B cell (primary cell): ENCODE measurements around the gene RBMS3. TPM values are rescaled to one million over a fixed set of nuclear protein-coding genes. Genes with fewer than 3 reads are reported as not detected.

Experiments used
- ATAC-seq: fragments of 200-7000 bp; cut with Tn5 transposase; one replicate; pipeline ENCODE4 v1.10.0; 2021; ENCODE audit warnings: low read depth, mild to moderate bottlenecking, moderate number of reproducible peaks, moderate library complexity
- CTCF ChIA-PET: fragments of 350-600 bp; sonication (Branson Sonifier 250); formaldehyde crosslinking; loops from one replicate; lab custom pipeline; 2021; ENCODE audit warnings: antibody characterized with exemption, inconsistent platforms; lab: Charles Lee
- POLR2A ChIA-PET: fragments of 350-600 bp; sonication (Branson Sonifier 250); formaldehyde crosslinking; loops from one replicate; lab custom pipeline; 2021; ENCODE audit warnings: antibody characterized with exemption; lab: Charles Lee
- DNase-seq: peaks from one replicate; pipeline ENCODE4 v3.0.0; 2013
- H2AFZ ChIP-seq: 2 replicates; pipeline ENCODE4 v1.6.1; 2012; ENCODE audit warnings: mild to moderate bottlenecking, low read depth, low read length; ENCODE audit not compliant: insufficient read depth, poor library complexity, severe bottlenecking
- H3K27ac ChIP-seq, 2 donors: 1 replicate in 1 of 2; 2 replicates in 1 of 2; pipeline ENCODE4 v1.5.1; 2012 to 2013; ENCODE audit warnings: low read length in 2 of 2, mild to moderate bottlenecking in 2 of 2, moderate library complexity in 1 of 2
- H3K27me3 ChIP-seq, 4 experiments: fragments of 200-600 bp in 1 of 4; sonication (generic) in 1 of 4; replicated peaks in 1 of 4; 1 replicate in 2 of 4; 2 replicates in 2 of 4; pipeline versions ENCODE4 v1.6.1 to v1.7.0; 2013 to 2016; ENCODE audit warnings: low read length in 3 of 4, mild to moderate bottlenecking in 2 of 4, mixed read lengths in 1 of 4, moderate library complexity in 1 of 4; ENCODE audit not compliant: insufficient read depth in 4 of 4, control insufficient read depth in 3 of 4; ENCODE audit errors: control extremely low read depth in 1 of 4
- H3K36me3 ChIP-seq, 2 experiments: replicated peaks in 1 of 2; 1 replicate in 1 of 2; 2 replicates in 1 of 2; pipeline versions ENCODE4 v1.6.1 to v1.7.1; 2013; ENCODE audit warnings: low read length in 1 of 2; ENCODE audit not compliant: insufficient read depth in 2 of 2, control insufficient read depth in 1 of 2; ENCODE audit errors: control extremely low read depth in 1 of 2, extremely low read depth in 1 of 2
- H3K4me1 ChIP-seq, 2 donors: fragments of 200-600 bp in 1 of 2; sonication (generic) in 1 of 2; 1 replicate in 1 of 2; 2 replicates in 1 of 2; pipeline versions ENCODE4 v1.5.1 to v1.6.1; 2013 to 2017; ENCODE audit warnings: low read length in 2 of 2; ENCODE audit not compliant: control insufficient read depth in 2 of 2, insufficient read depth in 2 of 2
- H3K4me2 ChIP-seq: replicated peaks from 2 replicates; pipeline ENCODE3; 2012; ENCODE audit warnings: mild to moderate bottlenecking, low read depth, low read length; ENCODE audit not compliant: poor library complexity, severe bottlenecking
- H3K4me3 ChIP-seq, 5 experiments: fragments of 200-600 bp in 1 of 5; sonication (generic) in 1 of 5; 1 replicate in 3 of 5; 2 replicates in 2 of 5; pipeline versions ENCODE4 v1.5.1 to v1.7.0; 2011 to 2016; ENCODE audit warnings: low read length in 4 of 5, mild to moderate bottlenecking in 4 of 5, low read depth in 2 of 5, control low read depth in 1 of 5, moderate library complexity in 1 of 5; ENCODE audit not compliant: insufficient read depth in 1 of 5; ENCODE audit errors: control extremely low read depth in 1 of 5, extremely low read depth in 1 of 5
- H3K79me2 ChIP-seq: fragments of 200-600 bp; sonication (generic); one replicate; pipeline ENCODE4 v1.6.0; 2016; ENCODE audit warnings: low read length; ENCODE audit not compliant: control insufficient read depth, insufficient read depth
- H3K9ac ChIP-seq: fragments of 200-600 bp; sonication (generic); 2 replicates; pipeline ENCODE4 v1.6.1; 2017; ENCODE audit warnings: mild to moderate bottlenecking, low read length, moderate library complexity
- H3K9me3 ChIP-seq, 3 donors: one replicate each; pipeline versions ENCODE4 v1.6.1 to v1.7.1; 2013; ENCODE audit warnings: low read length in 2 of 3; ENCODE audit not compliant: control insufficient read depth in 2 of 3, insufficient read depth in 1 of 3; ENCODE audit errors: control extremely low read depth in 1 of 3
- H4K20me1 ChIP-seq: 2 replicates; pipeline ENCODE4 v1.6.0; 2012; ENCODE audit warnings: mild to moderate bottlenecking, low read length; ENCODE audit not compliant: insufficient read depth, control insufficient read depth, poor library complexity, severe bottlenecking
- H3K27ac Mint-ChIP-seq: one replicate; pipeline ENCODE4 v1.8.0; 2021; ENCODE audit warnings: mixed read lengths
- H3K27me3 Mint-ChIP-seq: one replicate; pipeline ENCODE4 v1.8.0; 2021; ENCODE audit warnings: mixed read lengths
- H3K4me1 Mint-ChIP-seq: one replicate; pipeline ENCODE4 v1.8.0; 2021; ENCODE audit warnings: mixed read lengths
- H3K4me3 Mint-ChIP-seq: one replicate; pipeline ENCODE4 v1.8.0; 2021; ENCODE audit warnings: mixed read lengths
- H3K9me3 Mint-ChIP-seq: one replicate; pipeline ENCODE4 v1.8.0; 2022; ENCODE audit warnings: mixed read lengths; ENCODE audit not compliant: insufficient read depth
- CTCF ChIP-seq: fragments of 200-600 bp; IDR thresholded peaks from one replicate; pipeline ENCODE4 v1.8.0; 2022; ENCODE audit warnings: antibody characterized with exemption, mild to moderate bottlenecking
- EZH2 ChIP-seq: IDR thresholded peaks from 2 replicates; pipeline ENCODE4 v1.6.1; 2012; ENCODE audit warnings: borderline replicate concordance, low read depth, mild to moderate bottlenecking, moderate library complexity, low read length; ENCODE audit not compliant: insufficient read depth, poor library complexity, severe bottlenecking
- WGBS: methylation state at CpG from one replicate; pipeline ENCODE4 v1.1.5; 2013; ENCODE audit warnings: missing lambda C conversion rate; ENCODE audit not compliant: insufficient coverage; 5-methylcytosine and 5-hydroxymethylcytosine counted together
- intact Hi-C: fragments of 100-400 bp; cut with micrococcal nuclease; formaldehyde crosslinking; loops from one replicate; pipeline ENCODE4 v1.10.0; 2022
- polyA plus RNA-seq: library from polyadenylated mRNA; depleted of rRNA; stranded (reverse); fragments of >200 nt; gene quantifications from 2 replicates; pipeline ENCODE4 v1.2.3, GENCODE V29; 2012
- total RNA-seq, 2 donors: library from RNA; stranded (reverse); fragments of 120-200 nt in 1 of 2; gene quantifications; 1 replicate in 1 of 2; 2 replicates in 1 of 2; pipeline versions ENCODE4 v1.2.3 to v1.2.4, GENCODE V29; 2013 to 2022

RBMS3 gene
- total and polyA plus RNA-seq, 2 donors (not counting 1 experiment from before 2014, with no cell fraction given) = not detected

GRCh38 chr3:29711255-29711771, 430.4 kb downstream of the RBMS3 start:
- 80% methylated on average over 3 of the region's 3 CpGs for WGBS
- no peak overlapping the region for H3K9ac ChIP-seq
- H3K79me2 ChIP-seq = no peaks in the 10 kb centered on the region
- Mint-ChIP-seq H3K9me3 (no peaks in the 10 kb centered on the region), H3K27ac (no peak overlapping the region), H3K27me3 (no peaks in the 10 kb centered on the region), H3K4me3 (no peak overlapping the region), H3K4me1 (no peaks in the 10 kb centered on the region)
- no peaks in the 10 kb centered on the region for H3K36me3 ChIP-seq
- no peak overlapping the region for H3K4me2 ChIP-seq
- no peaks in the 10 kb centered on the region for H4K20me1 ChIP-seq
- H3K27ac ChIP-seq = no peak overlapping the region
- H2AFZ ChIP-seq = no peak overlapping the region
- no peak overlapping the region for H3K4me3 ChIP-seq
- no peaks in the 10 kb centered on the region for H3K9me3 ChIP-seq
- DNase-seq (no peak), ATAC-seq (no peak)
- intact Hi-C loops = no loop called here
- no peaks in the 10 kb centered on the region for H3K27me3 ChIP-seq
- ChIA-PET CTCF (no interaction called here), POLR2A (no interaction called here)
- TF ChIP-seq EZH2 = no peak
- no peak for TF ChIP-seq CTCF
- no peaks in the 10 kb centered on the region for H3K4me1 ChIP-seq

- no peaks in the 10 kb centered on the region for H3K4me1 ChIP-seq
- H3K27ac ChIP-seq = no peak overlapping the region
- H3K4me2 ChIP-seq = no peak overlapping the region
- DNase-seq = no peak
- ChIA-PET POLR2A (no interaction called here), CTCF (no interaction called here)
- no peaks in the 10 kb centered on the region for H3K36me3 ChIP-seq
- H2AFZ ChIP-seq = no peak overlapping the region
- Mint-ChIP-seq H3K27ac (no peak overlapping the region), H3K9me3 (no peaks in the 10 kb centered on the region), H3K4me1 (no peaks in the 10 kb centered on the region), H3K4me3 (no peak overlapping the region), H3K27me3 (no peaks in the 10 kb centered on the region)
- no CpG with 5 or more reads among the region's 2 CpGs for WGBS
- H3K9me3 ChIP-seq = no peaks in the 10 kb centered on the region
- H3K79me2 ChIP-seq = no peaks in the 10 kb centered on the region
- H3K27me3 ChIP-seq = no peaks in the 10 kb centered on the region
- no peak for ATAC-seq
- TF ChIP-seq CTCF = no peak
- TF ChIP-seq EZH2 = no peak
- no peaks in the 10 kb centered on the region for H4K20me1 ChIP-seq
- no peak overlapping the region for H3K4me3 ChIP-seq
- no peak overlapping the region for H3K9ac ChIP-seq
- intact Hi-C loops = no loop called here
These were observed 435.3 kb downstream of the RBMS3 start for GRCh38 chr3:29716213-29716612.
